K562 (cell line): ENCODE data around the gene AGPAT4. TPM values are rescaled to one million over a fixed set of nuclear protein-coding genes. Genes with fewer than 3 reads are reported as not detected.
"Not testable (repeated sequence)": the region's sequence is repeated elsewhere in the genome, so short reads cannot be mapped to it uniquely, and the experiment has no call there.

ENCODE experiments used
- ATAC-seq: fragments of 200-7000 bp; cut with Tn5 transposase; 3 replicates; pipeline ENCODE4 v1.9.1; 2020; ENCODE audit warnings: moderate library complexity
- BruUV-seq: library from RNA; stranded (reverse); fragments of 400-500 nt; replicated peaks from 2 replicates; lab custom pipeline; 2021; lab: Mats Ljungman, UMichigan
- CTCF ChIA-PET: fragments of 300-600 bp; formaldehyde crosslinking; extraction: SDS; loops from one replicate; lab custom pipeline; 2021; ENCODE audit warnings: low intra/inter-chr PET ratio; lab: Yijun Ruan, JAX
- POLR2A ChIA-PET: fragments of 300-600, 350-650 bp; sonication (Branson Sonifier 250); formaldehyde crosslinking; extraction: SDS; loops from one replicate; lab custom pipeline; 2021; ENCODE audit warnings: antibody characterized with exemption, inconsistent platforms; lab: Yijun Ruan, JAX
- DNase-seq, 4 experiments: peaks; one replicate each; pipeline versions ENCODE4 v3.0.0 to v3.0.0-alpha.2; 2011 to 2018; ENCODE audit warnings: low spot score in 3 of 4, mixed read lengths in 3 of 4; ENCODE audit errors: extremely low read depth in 1 of 4
- FAIRE-seq: peaks from 2 replicates; lab custom pipeline; 2011; peaks lifted over from hg19 to GRCh38; lab: Jason Lieb, UNC
- H2AFZ ChIP-seq: 2 replicates; pipeline ENCODE4 v1.6.0; 2011; ENCODE audit warnings: low read depth, low read length, control low read depth, inconsistent platforms
- H3K27ac ChIP-seq: fragments of 200-600 bp; 3 replicates; pipeline ENCODE4 v1.8.0; 2011; ENCODE audit warnings: low read depth, mild to moderate bottlenecking, control low read depth, inconsistent platforms, low read length, moderate library complexity, mixed read lengths; ENCODE audit errors: extremely low read depth
- H3K27me3 ChIP-seq, 2 experiments: fragments of 300-600 bp in 1 of 2; 2 replicates in 1 of 2; 3 replicates in 1 of 2; pipeline versions ENCODE4 v1.6.0 to v1.8.0; 2011; ENCODE audit warnings: inconsistent platforms in 2 of 2, low read length in 2 of 2, mild to moderate bottlenecking in 1 of 2, mixed read lengths in 1 of 2, moderate library complexity in 1 of 2; ENCODE audit not compliant: control insufficient read depth in 2 of 2, insufficient read depth in 2 of 2
- H3K36me3 ChIP-seq: fragments of 300-600 bp; 3 replicates; pipeline ENCODE4 v1.8.0; 2011; ENCODE audit warnings: mild to moderate bottlenecking, low read length, inconsistent platforms; ENCODE audit not compliant: control insufficient read depth, insufficient read depth
- H3K4me1 ChIP-seq, 2 experiments: fragments of 200-600 bp in 1 of 2; replicated peaks in 1 of 2; 2 replicates in 1 of 2; 3 replicates in 1 of 2; pipeline versions ENCODE4 v1.5.1 to v1.8.0; 2011; ENCODE audit warnings: inconsistent platforms in 2 of 2, low read length in 2 of 2, mild to moderate bottlenecking in 1 of 2, mixed read lengths in 1 of 2, moderate library complexity in 1 of 2; ENCODE audit not compliant: control insufficient read depth in 2 of 2, insufficient read depth in 2 of 2
- H3K4me2 ChIP-seq: 2 replicates; pipeline ENCODE4 v1.6.1; 2011; ENCODE audit warnings: low read length, control low read depth, inconsistent platforms, mixed read lengths; ENCODE audit not compliant: insufficient read depth
- H3K4me3 ChIP-seq: fragments of 200-600 bp; sonication (generic), shearing (Covaris generic); 2 replicates; pipeline ENCODE4 v1.5.1; 2016; ENCODE audit warnings: control low read depth, inconsistent platforms
- H3K79me2 ChIP-seq: fragments of 200-600 bp; 3 replicates; pipeline ENCODE4 v1.8.0; 2011; ENCODE audit warnings: low read length, inconsistent platforms; ENCODE audit not compliant: control insufficient read depth, insufficient read depth
- H3K9ac ChIP-seq, 2 experiments: 2 replicates each; pipeline versions ENCODE4 v1.6.0 to v1.6.1; 2011; ENCODE audit warnings: low read depth in 2 of 2, low read length in 2 of 2, control low read depth in 1 of 2, inconsistent platforms in 1 of 2, mild to moderate bottlenecking in 1 of 2, mixed read lengths in 1 of 2; ENCODE audit not compliant: insufficient read depth in 1 of 2
- H3K9me1 ChIP-seq: one replicate; pipeline ENCODE4 v1.6.0; 2011; ENCODE audit warnings: inconsistent platforms, mild to moderate bottlenecking, low read length, moderate library complexity; ENCODE audit not compliant: control insufficient read depth, insufficient read depth
- H3K9me3 ChIP-seq: replicated peaks from 2 replicates; pipeline ENCODE4 v1.5.1; 2011; ENCODE audit warnings: low read depth, low read length, inconsistent platforms; ENCODE audit not compliant: control insufficient read depth, insufficient read depth
- H4K20me1 ChIP-seq: replicated peaks from 2 replicates; pipeline ENCODE4 v1.6.1; 2011; ENCODE audit warnings: low read length, inconsistent platforms, mixed read lengths; ENCODE audit not compliant: control insufficient read depth, insufficient read depth
- TFE3 ChIP-seq: fragments of 450-650 bp; formaldehyde crosslinking; IDR thresholded peaks from 2 replicates; pipeline ENCODE4 v1.4.0; 2020; ENCODE audit warnings: mild to moderate bottlenecking, mixed read lengths
- ZNF324 ChIP-seq: fragments of 250-450 bp; sonication (Bioruptor Pico); IDR thresholded peaks from 2 replicates; pipeline ENCODE4 v1.4.0; 2020; ENCODE audit warnings: mild to moderate bottlenecking
- ZNF507 ChIP-seq: conservative IDR thresholded peaks from 2 replicates; pipeline ENCODE4 v1.6.1; 2017; ENCODE audit warnings: missing genetic modification characterization, missing compliant biosample characterization
- in situ Hi-C: fragments of 300-500 bp; cut with MboI; formaldehyde crosslinking; loops from 4 replicates; pipeline ENCODE4 v1.15.0; 2018; ENCODE audit warnings: inconsistent platforms, mixed read lengths
- intact Hi-C: fragments of 100-400 bp; cut with micrococcal nuclease; formaldehyde crosslinking; loops from 2 replicates; pipeline ENCODE4 v1.14.2; 2022
- polyA plus RNA-seq, 8 experiments: library from polyadenylated mRNA; depleted of rRNA in 4 of 8; stranded (reverse) in 5 of 8; unstranded in 3 of 8; fragments of >200 nt; fragmentation: Nextera tagmentation in 2 of 8; fragmentation: Illumina TruSeq in 1 of 8; extraction: Ambion mirVana in 2 of 8; extraction: Trizol in 1 of 8; gene quantifications; 2 replicates each; pipeline versions ENCODE4 v1.2.1 to v1.2.3, GENCODE V29; 2011 to 2014; ENCODE audit warnings: inconsistent platforms in 1 of 8, missing spikeins in 1 of 8
- total RNA-seq, 7 experiments: library from RNA; depleted of rRNA in 6 of 7; stranded (reverse); fragments of >200 nt in 6 of 7; fragmentation: Illumina TruSeq in 2 of 7; extraction: Trizol in 2 of 7; gene quantifications; 2 replicates each; pipeline versions ENCODE4 v1.2.1 to v1.2.3, GENCODE V29; 2011 to 2021; ENCODE audit warnings: low replicate concordance in 1 of 7
- TF ChIP-seq, protein P1 (sequence below): fragments of 450-650 bp; IDR thresholded peaks from 2 replicates; pipeline ENCODE4 v1.6.1; 2018; ENCODE audit warnings: mild to moderate bottlenecking, low read depth; ENCODE audit not compliant: partially characterized antibody

The AGPAT4 gene
- total and polyA plus RNA-seq, 9 of the 15 experiments (the other 6 are each of a cell fraction or from before 2014, with no cell fraction given), result 2.2 to 15.0 (median 5.7) TPM

DNA sequence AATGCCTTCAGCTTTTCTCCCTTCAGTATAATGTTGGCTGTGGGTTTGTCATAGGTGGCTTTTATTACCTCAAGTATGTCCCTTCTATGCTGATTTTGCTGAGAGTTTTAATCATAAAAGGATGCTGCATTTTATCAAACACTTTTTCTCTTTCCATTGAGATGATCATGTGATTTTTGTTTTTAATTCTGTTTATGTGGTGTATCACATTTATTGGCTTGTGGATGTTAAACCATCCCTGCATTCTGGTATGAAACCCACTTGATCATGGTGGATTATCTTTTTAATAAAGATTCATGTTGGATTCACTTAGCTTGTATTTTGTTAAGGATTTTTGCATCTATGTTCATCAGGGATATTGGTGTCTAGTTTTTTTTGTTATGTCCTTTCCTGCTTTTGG is 150.5 kb downstream of the AGPAT4 start:
- ATAC-seq, H2AFZ ChIP-seq, H3K4me1 ChIP-seq, H3K9me1 ChIP-seq, H3K27ac ChIP-seq, in situ Hi-C loops, H3K9me3 ChIP-seq, CTCF ChIA-PET, BruUV-seq, H3K79me2 ChIP-seq: not testable (repeated sequence)
- POLR2A ChIA-PET, result interaction anchor here (1.4 kb wide), 1 partner anchor 9 kb away, joined by 7 read pairs; no protein-coding TSS in a partner anchor
- H3K36me3 ChIP-seq, result peaks cover 40% of the 10 kb centered on the region; the same call in 2 of the 3 replicates
- TF ChIP-seq, protein P1, sequence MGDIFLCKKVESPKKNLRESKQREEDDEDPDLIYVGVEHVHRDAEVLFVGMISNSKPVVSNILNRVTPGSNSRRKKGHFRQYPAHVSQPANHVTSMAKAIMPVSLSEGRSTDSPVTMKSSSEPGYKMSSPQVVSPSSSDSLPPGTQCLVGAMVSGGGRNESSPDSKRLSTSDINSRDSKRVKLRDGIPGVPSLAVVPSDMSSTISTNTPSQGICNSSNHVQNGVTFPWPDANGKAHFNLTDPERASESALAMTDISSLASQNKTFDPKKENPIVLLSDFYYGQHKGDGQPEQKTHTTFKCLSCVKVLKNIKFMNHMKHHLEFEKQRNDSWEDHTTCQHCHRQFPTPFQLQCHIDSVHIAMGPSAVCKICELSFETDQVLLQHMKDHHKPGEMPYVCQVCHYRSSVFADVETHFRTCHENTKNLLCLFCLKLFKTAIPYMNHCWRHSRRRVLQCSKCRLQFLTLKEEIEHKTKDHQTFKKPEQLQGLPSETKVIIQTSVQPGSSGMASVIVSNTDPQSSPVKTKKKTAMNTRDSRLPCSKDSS, result peak; percentile 21
- TF ChIP-seq TFE3 (peak; percentile 71), ZNF507 (tag) (peak; percentile 65), ZNF324 (peak; percentile 97)
- TF ChIP-seq, all 486 proteins: peak for 4; not testable (repeated sequence) for 482
- intact Hi-C loops, FAIRE-seq, H3K27me3 ChIP-seq, H3K4me3 ChIP-seq, H3K4me2 ChIP-seq, DNase-seq, H4K20me1 ChIP-seq, H3K9ac ChIP-seq: not testable (repeated sequence)
